Right lobe of liver (tissue), 4 donors: ENCODE measurements around the gene TOE1.

Experiments
- CTCF ChIP-seq, 4 donors: fragments of 200-600 bp in 3 of 4; fragments of 450-650 bp in 1 of 4; IDR thresholded peaks; one replicate each; pipeline versions ENCODE4 v1.5.1 to v1.8.0; 2016 to 2022; ENCODE audit warnings: antibody characterized with exemption in 4 of 4, mild to moderate bottlenecking in 2 of 4
- POLR2A ChIP-seq: fragments of 450-650 bp; IDR thresholded peaks from one replicate; pipeline ENCODE4 v1.6.1; 2017; ENCODE audit warnings: antibody characterized with exemption, mild to moderate bottlenecking
- donor health status: DM: no; HTN: no; CAD: no.
- donor health status: DM: no; HTN: no; CAD: no.
- donor health status: DM: no; HTN: yes; CAD: no.

- TF ChIP-seq CTCF (IDR thresholded peaks at IDR 0.05): no peak
- no peak for TF ChIP-seq POLR2A
Measured at GRCh38 chr1:45340816-45341466, 971 bp downstream of the TOE1 start.
